Neural cell (in vitro differentiated cells): ENCODE results near the gene CHKA. TPM values are rescaled to one million over a fixed set of nuclear protein-coding genes. Genes with fewer than 3 reads are reported as not detected.

Source experiments
- H2AFZ ChIP-seq: fragments of 200-600, 300-800 bp; sonication (generic), shearing (Covaris generic); 2 replicates; pipeline ENCODE4 v1.6.0; 2014; ENCODE audit warnings: low read depth, mild to moderate bottlenecking, antibody characterized with exemption, low read length, moderate library complexity
- H3F3A ChIP-seq: fragments of 200-600 bp; shearing (Covaris generic); 2 replicates; pipeline ENCODE4 v1.6.1; 2016; ENCODE audit warnings: mild to moderate bottlenecking, moderate library complexity, mixed read lengths, antibody characterized with exemption, low read length; ENCODE audit not compliant: insufficient read depth, poor library complexity, severe bottlenecking
- H3K27ac ChIP-seq: fragments of 200-600, 300-800 bp; sonication (generic), shearing (Covaris generic); 2 replicates; pipeline ENCODE4 v1.5.1; 2014; ENCODE audit warnings: mild to moderate bottlenecking, low read length, moderate library complexity
- H3K27me3 ChIP-seq: fragments of 300-800, 200-600 bp; sonication (generic), shearing (Covaris generic); 2 replicates; pipeline ENCODE4 v1.6.0; 2014; ENCODE audit warnings: mild to moderate bottlenecking, low read depth, low read length, moderate library complexity; ENCODE audit not compliant: insufficient read depth
- H3K36me3 ChIP-seq: fragments of 300-800, 200-600 bp; sonication (generic), shearing (Covaris generic); 2 replicates; pipeline ENCODE4 v1.5.1; 2014; ENCODE audit warnings: mild to moderate bottlenecking, antibody characterized with exemption, low read length, moderate library complexity; ENCODE audit not compliant: insufficient read depth
- H3K4me2 ChIP-seq: fragments of 300-800, 200-600 bp; sonication (generic), shearing (Covaris generic); 2 replicates; pipeline ENCODE4 v1.6.0; 2014; ENCODE audit warnings: mild to moderate bottlenecking, low read length
- H3K4me3 ChIP-seq: fragments of 300-800, 200-600 bp; sonication (generic), shearing (Covaris generic); 2 replicates; pipeline ENCODE4 v1.5.1; 2014; ENCODE audit warnings: mild to moderate bottlenecking, low read length, moderate library complexity
- H3K79me2 ChIP-seq: fragments of 200-600 bp; shearing (Covaris generic); replicated peaks from 2 replicates; pipeline ENCODE4 v1.6.0; 2014; ENCODE audit warnings: mild to moderate bottlenecking, low read length, moderate library complexity; ENCODE audit not compliant: insufficient read depth
- H3K9ac ChIP-seq: fragments of 300-800, 200-600 bp; sonication (generic), shearing (Covaris generic); 2 replicates; pipeline ENCODE4 v1.6.1; 2016; ENCODE audit warnings: mild to moderate bottlenecking, low read length, mixed read lengths
- H3K9me2 ChIP-seq: fragments of 200-600 bp; shearing (Covaris generic); 2 replicates; pipeline ENCODE4 v1.6.1; 2016; ENCODE audit warnings: mild to moderate bottlenecking, low read length, mixed read lengths; ENCODE audit not compliant: insufficient read depth
- H3K9me3 ChIP-seq: fragments of 200-600, 300-800 bp; sonication (generic), shearing (Covaris generic); 2 replicates; pipeline ENCODE4 v1.6.1; 2016; ENCODE audit warnings: mild to moderate bottlenecking, mixed run types, low read length, moderate library complexity, mixed read lengths
- H4K20me1 ChIP-seq: fragments of 200-600 bp; shearing (Covaris generic); 2 replicates; pipeline ENCODE4 v1.6.1; 2016; ENCODE audit warnings: mild to moderate bottlenecking, mixed run types; ENCODE audit not compliant: insufficient read depth
- CTCF ChIP-seq: fragments of 450-650 bp; IDR thresholded peaks from 2 replicates; pipeline ENCODE4 v1.5.1; 2014; ENCODE audit warnings: antibody characterized with exemption, mild to moderate bottlenecking, moderate library complexity; ENCODE audit not compliant: poor library complexity, severe bottlenecking
- EP300 ChIP-seq: fragments of 450-650 bp; conservative IDR thresholded peaks from 2 replicates; pipeline ENCODE4 v1.6.1; 2014; ENCODE audit warnings: antibody characterized with exemption, mild to moderate bottlenecking, moderate library complexity; ENCODE audit not compliant: poor library complexity, severe bottlenecking
- EZH2 ChIP-seq: fragments of 200-600, 300-800 bp; shearing (Covaris generic), sonication (generic); IDR thresholded peaks from 2 replicates; pipeline ENCODE4 v1.6.1; 2014; ENCODE audit warnings: antibody characterized with exemption, low read length, borderline replicate concordance, mild to moderate bottlenecking; ENCODE audit not compliant: insufficient read depth, poor library complexity, severe bottlenecking
- MXI1 ChIP-seq: fragments of 450-650 bp; conservative IDR thresholded peaks from 2 replicates; pipeline ENCODE4 v1.6.1; 2014; ENCODE audit warnings: antibody characterized with exemption, mild to moderate bottlenecking; ENCODE audit not compliant: poor library complexity, severe bottlenecking
- POLR2AphosphoS5 ChIP-seq: IDR thresholded peaks from 2 replicates; pipeline ENCODE4 v1.6.1; 2012
- RAD21 ChIP-seq: fragments of 450-650 bp; conservative IDR thresholded peaks from 2 replicates; pipeline ENCODE4 v1.6.1; 2014; ENCODE audit warnings: antibody characterized with exemption, mild to moderate bottlenecking, moderate library complexity
- REST ChIP-seq: IDR thresholded peaks from 2 replicates; pipeline ENCODE4 v1.6.1; 2012; ENCODE audit warnings: borderline replicate concordance
- SMC3 ChIP-seq: fragments of 450-650 bp; conservative IDR thresholded peaks from 2 replicates; pipeline ENCODE4 v1.6.1; 2014; ENCODE audit warnings: antibody characterized with exemption, mild to moderate bottlenecking, moderate library complexity; ENCODE audit not compliant: poor library complexity
- TAF1 ChIP-seq: IDR thresholded peaks from 2 replicates; pipeline ENCODE4 v1.6.1; 2012; ENCODE audit warnings: low read depth
- polyA plus RNA-seq: library from polyadenylated mRNA; depleted of rRNA; stranded (reverse); fragments of >200 nt; gene quantifications from 2 replicates; pipeline ENCODE4 v1.2.3, GENCODE V29; 2014

Gene CHKA
- polyA plus RNA-seq, 1 donor from 2014 or later: 90.0 TPM

- Histone ChIP-seq H3K9me3 (no peaks in the 10 kb centered on the region), H3K79me2 (no peaks in the 10 kb centered on the region), H3K9ac (no peak overlapping the region), H3F3A (no peaks in the 10 kb centered on the region), H3K9me2 (no peaks in the 10 kb centered on the region), H3K27me3 (peaks cover 25% of the 10 kb centered on the region), H4K20me1 (no peaks in the 10 kb centered on the region), H3K4me2 (no peak overlapping the region), H3K27ac (no peak overlapping the region), H3K4me3 (no peak overlapping the region), H3K36me3 (no peaks in the 10 kb centered on the region), H2AFZ (no peak overlapping the region)
- TF ChIP-seq EP300: no peak
- no peak for TF ChIP-seq CTCF
- TF ChIP-seq POLR2AphosphoS5: no peak
- TF ChIP-seq REST: no peak
- TF ChIP-seq MXI1: no peak
Observed at GRCh38 chr11:68007498-68008380, 113.4 kb downstream of the CHKA start.

- H3K9me3 ChIP-seq: no peaks in the 10 kb centered on the region
- H3K9ac ChIP-seq: no peak overlapping the region
- H3K27me3 ChIP-seq: peaks cover 32% of the 10 kb centered on the region
- no peak for TF ChIP-seq EP300
- no peak for TF ChIP-seq MXI1
- TF ChIP-seq CTCF: no peak
- no peak for TF ChIP-seq REST
- TF ChIP-seq SMC3: no peak
- TF ChIP-seq TAF1: no peak
- TF ChIP-seq POLR2AphosphoS5: no peak
- no peak for TF ChIP-seq RAD21
- TF ChIP-seq EZH2: no peak
- H2AFZ ChIP-seq: no peak overlapping the region
- H3K9me2 ChIP-seq: no peaks in the 10 kb centered on the region
- H3K36me3 ChIP-seq: no peaks in the 10 kb centered on the region
- H4K20me1 ChIP-seq: no peaks in the 10 kb centered on the region
- no peak overlapping the region for H3K27ac ChIP-seq
- H3K79me2 ChIP-seq: no peaks in the 10 kb centered on the region
- no peak overlapping the region for H3K4me3 ChIP-seq
- H3K4me2 ChIP-seq: no peak overlapping the region
- no peaks in the 10 kb centered on the region for H3F3A ChIP-seq
Observed at GRCh38 chr11:68006606-68007166, 114.5 kb downstream of the CHKA start.
